Measurements from ENCODE around the gene ITGB1BP1.

The ITGB1BP1 gene

GRCh38 chr2:9451231-9451630, 27.9 kb upstream of the ITGB1BP1 start:
- H3K9me3 ChIP-seq (ENCODE audit: insufficient read depth, low read depth, low read length), result no peaks in the 10 kb centered on the region
- no peaks in the 10 kb centered on the region for H3K4me1 ChIP-seq (ENCODE audit: insufficient read depth, low read length)
- H3K4me3 ChIP-seq (ENCODE audit: low read length), result no peak overlapping the region
- H3K9ac ChIP-seq (ENCODE audit: low read depth, low read length), result no peak overlapping the region
- no peak overlapping the region for H3K27ac ChIP-seq (ENCODE audit: low read length)
- peaks cover 87% of the 10 kb centered on the region for H3K36me3 ChIP-seq (ENCODE audit: insufficient read depth, low read depth, low read length)
- H3K27me3 ChIP-seq (ENCODE audit: insufficient read depth, low read length), result no peaks in the 10 kb centered on the region

- Histone ChIP-seq H3K9me3 (ENCODE audit: insufficient read depth, low read depth, low read length) (no peaks in the 10 kb centered on the region), H3K9ac (ENCODE audit: low read depth, low read length) (no peak overlapping the region), H3K27ac (ENCODE audit: low read length) (no peak overlapping the region), H3K4me3 (ENCODE audit: low read length) (no peak overlapping the region), H3K36me3 (ENCODE audit: insufficient read depth, low read depth, low read length) (peaks cover 89% of the 10 kb centered on the region), H3K4me1 (ENCODE audit: insufficient read depth, low read length) (no peaks in the 10 kb centered on the region), H3K27me3 (ENCODE audit: insufficient read depth, low read length) (no peaks in the 10 kb centered on the region)
Measured at GRCh38 chr2:9445089-9445488, 21.8 kb upstream of the ITGB1BP1 start.

GRCh38 chr2:9443526-9443925, 20.2 kb upstream of the ITGB1BP1 start:
- H3K9ac ChIP-seq (ENCODE audit: low read depth, low read length), result no peak overlapping the region
- no peaks in the 10 kb centered on the region for H3K9me3 ChIP-seq (ENCODE audit: insufficient read depth, low read depth, low read length)
- H3K4me3 ChIP-seq (ENCODE audit: low read length), result no peak overlapping the region
- no peak overlapping the region for H3K27ac ChIP-seq (ENCODE audit: low read length)
- H3K4me1 ChIP-seq (ENCODE audit: insufficient read depth, low read length), result no peaks in the 10 kb centered on the region
- peaks cover 89% of the 10 kb centered on the region for H3K36me3 ChIP-seq (ENCODE audit: insufficient read depth, low read depth, low read length)
- no peaks in the 10 kb centered on the region for H3K27me3 ChIP-seq (ENCODE audit: insufficient read depth, low read length)

GRCh38 chr2:9441556-9441955, 18.2 kb upstream of the ITGB1BP1 start:
- no peak overlapping the region for H3K9ac ChIP-seq (ENCODE audit: low read depth, low read length)
- H3K4me1 ChIP-seq (ENCODE audit: insufficient read depth, low read length), result no peaks in the 10 kb centered on the region
- no peaks in the 10 kb centered on the region for H3K9me3 ChIP-seq (ENCODE audit: insufficient read depth, low read depth, low read length)
- no peak overlapping the region for H3K27ac ChIP-seq (ENCODE audit: low read length)
- no peaks in the 10 kb centered on the region for H3K27me3 ChIP-seq (ENCODE audit: insufficient read depth, low read length)
- peaks cover 89% of the 10 kb centered on the region for H3K36me3 ChIP-seq (ENCODE audit: insufficient read depth, low read depth, low read length)
- no peak overlapping the region for H3K4me3 ChIP-seq (ENCODE audit: low read length)

GRCh38 chr2:9440058-9440727, 16.9 kb upstream of the ITGB1BP1 start:
- H3K27ac ChIP-seq (ENCODE audit: low read length), result no peak overlapping the region
- no peak overlapping the region for H3K4me3 ChIP-seq (ENCODE audit: low read length)
- H3K9me3 ChIP-seq (ENCODE audit: insufficient read depth, low read depth, low read length), result no peaks in the 10 kb centered on the region
- H3K36me3 ChIP-seq (ENCODE audit: insufficient read depth, low read depth, low read length), result peaks cover 87% of the 10 kb centered on the region
- no peaks in the 10 kb centered on the region for H3K4me1 ChIP-seq (ENCODE audit: insufficient read depth, low read length)
- H3K27me3 ChIP-seq (ENCODE audit: insufficient read depth, low read length), result no peaks in the 10 kb centered on the region
- no peak overlapping the region for H3K9ac ChIP-seq (ENCODE audit: low read depth, low read length)

GRCh38 chr2:9439536-9439935, 16.2 kb upstream of the ITGB1BP1 start:
- peaks cover 87% of the 10 kb centered on the region for H3K36me3 ChIP-seq (ENCODE audit: insufficient read depth, low read depth, low read length)
- H3K9ac ChIP-seq (ENCODE audit: low read depth, low read length), result no peak overlapping the region
- H3K9me3 ChIP-seq (ENCODE audit: insufficient read depth, low read depth, low read length), result no peaks in the 10 kb centered on the region
- no peak overlapping the region for H3K4me3 ChIP-seq (ENCODE audit: low read length)
- no peaks in the 10 kb centered on the region for H3K27me3 ChIP-seq (ENCODE audit: insufficient read depth, low read length)
- no peaks in the 10 kb centered on the region for H3K4me1 ChIP-seq (ENCODE audit: insufficient read depth, low read length)
- H3K27ac ChIP-seq (ENCODE audit: low read length), result no peak overlapping the region

GRCh38 chr2:9434489-9434888, 11.2 kb upstream of the ITGB1BP1 start:
- Histone ChIP-seq H3K27me3 (ENCODE audit: insufficient read depth, low read length) (no peaks in the 10 kb centered on the region), H3K9ac (ENCODE audit: low read depth, low read length) (no peak overlapping the region), H3K4me3 (ENCODE audit: low read length) (no peak overlapping the region), H3K4me1 (ENCODE audit: insufficient read depth, low read length) (no peaks in the 10 kb centered on the region), H3K9me3 (ENCODE audit: insufficient read depth, low read depth, low read length) (no peaks in the 10 kb centered on the region), H3K27ac (ENCODE audit: low read length) (no peak overlapping the region), H3K36me3 (ENCODE audit: insufficient read depth, low read depth, low read length) (peaks cover 89% of the 10 kb centered on the region)

- H3K4me1 ChIP-seq (ENCODE audit: insufficient read depth, low read length), result no peaks in the 10 kb centered on the region
- H3K9me3 ChIP-seq (ENCODE audit: insufficient read depth, low read depth, low read length), result no peaks in the 10 kb centered on the region
- no peak overlapping the region for H3K4me3 ChIP-seq (ENCODE audit: low read length)
- no peaks in the 10 kb centered on the region for H3K27me3 ChIP-seq (ENCODE audit: insufficient read depth, low read length)
- no peak overlapping the region for H3K9ac ChIP-seq (ENCODE audit: low read depth, low read length)
- peaks cover 73% of the 10 kb centered on the region for H3K36me3 ChIP-seq (ENCODE audit: insufficient read depth, low read depth, low read length)
- no peak overlapping the region for H3K27ac ChIP-seq (ENCODE audit: low read length)
Measured at GRCh38 chr2:9430316-9431293, 7.3 kb upstream of the ITGB1BP1 start.

- H3K9me3 ChIP-seq (ENCODE audit: insufficient read depth, low read depth, low read length), result no peaks in the 10 kb centered on the region
- no peak overlapping the region for H3K27ac ChIP-seq (ENCODE audit: low read length)
- H3K36me3 ChIP-seq (ENCODE audit: insufficient read depth, low read depth, low read length), result peaks cover 59% of the 10 kb centered on the region
Measured at GRCh38 chr2:9428965-9429577, 5.7 kb upstream of the ITGB1BP1 start.

GRCh38 chr2:9424447-9425164, 1.3 kb upstream of the ITGB1BP1 start:
- no peak overlapping the region for H3K27ac ChIP-seq (ENCODE audit: low read length)
- H3K9ac ChIP-seq (ENCODE audit: low read depth, low read length), result peak overlapping the region; percentile 98
- no peaks in the 10 kb centered on the region for H3K9me3 ChIP-seq (ENCODE audit: insufficient read depth, low read depth, low read length)
- peaks cover 11% of the 10 kb centered on the region for H3K27me3 ChIP-seq (ENCODE audit: insufficient read depth, low read length)
- peaks cover 12% of the 10 kb centered on the region for H3K4me1 ChIP-seq (ENCODE audit: insufficient read depth, low read length)
- peaks cover 17% of the 10 kb centered on the region for H3K36me3 ChIP-seq (ENCODE audit: insufficient read depth, low read depth, low read length)
- peak overlapping the region; percentile 82 for H3K4me3 ChIP-seq (ENCODE audit: low read length)

More at GRCh38 chr2:9428965-9429577, 5.7 kb upstream of the ITGB1BP1 start:
- Histone ChIP-seq H3K27me3 (ENCODE audit: insufficient read depth, low read length) (no peaks in the 10 kb centered on the region), H3K4me3 (ENCODE audit: low read length) (no peak overlapping the region), H3K9ac (ENCODE audit: low read depth, low read length) (no peak overlapping the region), H3K4me1 (ENCODE audit: insufficient read depth, low read length) (peaks cover 9% of the 10 kb centered on the region)

GRCh38 chr2:9423922-9424272, 569 bp upstream of the ITGB1BP1 start:
- Histone ChIP-seq H3K36me3 (ENCODE audit: insufficient read depth, low read depth, low read length) (peaks cover 10% of the 10 kb centered on the region), H3K4me1 (ENCODE audit: insufficient read depth, low read length) (peaks cover 12% of the 10 kb centered on the region), H3K4me3 (ENCODE audit: low read length) (peak overlapping the region; percentile 82), H3K9me3 (ENCODE audit: insufficient read depth, low read depth, low read length) (no peaks in the 10 kb centered on the region), H3K9ac (ENCODE audit: low read depth, low read length) (peak overlapping the region; percentile 98), H3K27ac (ENCODE audit: low read length) (peak overlapping the region; percentile 84), H3K27me3 (ENCODE audit: insufficient read depth, low read length) (peaks cover 11% of the 10 kb centered on the region)

Measured in iPS-20b (cell line).